Smooth muscle cell (in vitro differentiated cells): ENCODE data around the gene FFAR2. TPM values are rescaled to one million over a fixed set of nuclear protein-coding genes. Genes with fewer than 3 reads are reported as not detected.

ENCODE experiments used
- DNase-seq: peaks from one replicate; lab custom pipeline; 2025; ENCODE audit not compliant: unreplicated experiment; lab: John Stamatoyannopoulos, UW
- H2AFZ ChIP-seq: fragments of 200-600 bp; sonication (generic); 2 replicates; pipeline ENCODE4 v1.6.0; 2016; ENCODE audit warnings: antibody characterized with exemption, low read depth, mild to moderate bottlenecking
- H3F3A ChIP-seq: fragments of 200-600 bp; sonication (generic); 2 replicates; pipeline ENCODE4 v1.6.0; 2017; ENCODE audit warnings: antibody characterized with exemption, low read depth
- H3K27ac ChIP-seq: fragments of 200-600 bp; sonication (generic); 2 replicates; pipeline ENCODE4 v1.5.1; 2016; ENCODE audit warnings: low read depth, mild to moderate bottlenecking
- H3K27me3 ChIP-seq: fragments of 200-600 bp; sonication (generic); 2 replicates; pipeline ENCODE4 v1.6.1; 2016; ENCODE audit warnings: low read depth, mild to moderate bottlenecking
- H3K36me3 ChIP-seq: fragments of 200-600 bp; sonication (generic); 2 replicates; pipeline ENCODE4 v1.5.1; 2016; ENCODE audit warnings: low read depth
- H3K4me1 ChIP-seq: fragments of 200-600 bp; sonication (generic); 2 replicates; pipeline ENCODE4 v1.5.1; 2016; ENCODE audit warnings: low read depth
- H3K4me2 ChIP-seq: fragments of 200-600 bp; sonication (generic); 2 replicates; pipeline ENCODE4 v1.6.0; 2016; ENCODE audit warnings: mild to moderate bottlenecking
- H3K4me3 ChIP-seq: fragments of 200-600 bp; sonication (generic); 2 replicates; pipeline ENCODE4 v1.5.1; 2016; ENCODE audit warnings: mild to moderate bottlenecking
- H3K79me2 ChIP-seq: fragments of 200-600 bp; sonication (generic); 2 replicates; pipeline ENCODE4 v1.6.0; 2016; ENCODE audit warnings: low read depth, mild to moderate bottlenecking
- H3K9ac ChIP-seq: fragments of 200-600 bp; sonication (generic); 2 replicates; pipeline ENCODE4 v1.6.0; 2016; ENCODE audit warnings: low read depth
- H3K9me3 ChIP-seq: fragments of 200-600 bp; sonication (generic); replicated peaks from 2 replicates; pipeline ENCODE4 v1.5.1; 2016; ENCODE audit warnings: low read depth
- H4K20me1 ChIP-seq: fragments of 200-600 bp; sonication (generic); 2 replicates; pipeline ENCODE4 v1.6.0; 2016; ENCODE audit warnings: low read depth
- WGBS: methylation state at CpG from one replicate; pipeline ENCODE4 v1.1.7; 2016; ENCODE audit warnings: low lambda C conversion rate; 5-methylcytosine and 5-hydroxymethylcytosine counted together
- polyA plus RNA-seq: library from polyadenylated mRNA; unstranded; fragments of >200 nt; fragmentation: Nextera tagmentation; extraction: Ambion mirVana; gene quantifications from 2 replicates; pipeline ENCODE4 v1.2.1, GENCODE V29; 2016
- total RNA-seq: library from RNA; depleted of rRNA; stranded (reverse); fragments of >200 nt; gene quantifications from 2 replicates; pipeline ENCODE4 v1.2.3, GENCODE V29; 2014
- TF ChIP-seq, protein P1 (sequence below): fragments of 200-600 bp; sonication (generic); IDR thresholded peaks from 2 replicates; pipeline ENCODE4 v1.5.1; 2017; ENCODE audit warnings: borderline replicate concordance, mild to moderate bottlenecking, antibody characterized with exemption; ENCODE audit not compliant: insufficient read depth, poor library complexity, severe bottlenecking

The FFAR2 gene
- total and polyA plus RNA-seq, 2 experiments from 2014 or later, result not detected

DNA sequence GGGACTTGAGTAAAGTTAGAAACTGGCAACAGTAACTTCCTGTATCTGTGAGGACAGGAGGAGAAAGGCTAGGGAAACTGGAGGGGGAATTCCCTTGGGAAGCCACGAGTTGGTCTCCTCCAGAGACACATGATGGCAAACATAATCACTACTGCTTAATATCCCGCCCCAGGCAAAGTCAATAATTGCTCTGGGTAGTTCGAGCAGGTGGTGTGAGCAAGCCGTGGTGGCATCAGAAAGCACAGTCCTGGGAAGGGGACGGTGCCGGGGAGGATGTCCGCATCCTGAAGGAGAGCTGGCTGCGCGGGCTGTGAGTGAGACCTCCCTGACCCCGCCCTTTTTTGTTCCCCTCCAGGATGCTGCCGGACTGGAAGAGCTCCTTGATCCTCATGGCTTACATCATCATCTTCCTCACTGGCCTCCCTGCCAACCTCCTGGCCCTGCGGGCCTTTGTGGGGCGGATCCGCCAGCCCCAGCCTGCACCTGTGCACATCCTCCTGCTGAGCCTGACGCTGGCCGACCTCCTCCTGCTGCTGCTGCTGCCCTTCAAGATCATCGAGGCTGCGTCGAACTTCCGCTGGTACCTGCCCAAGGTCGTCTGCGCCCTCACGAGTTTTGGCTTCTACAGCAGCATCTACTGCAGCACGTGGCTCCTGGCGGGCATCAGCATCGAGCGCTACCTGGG lies 1.4 kb downstream of the FFAR2 start:
- no peak overlapping the region for H3K9ac ChIP-seq
- H3K4me2 ChIP-seq, result no peak overlapping the region
- H3F3A ChIP-seq, result no peaks in the 10 kb centered on the region
- no peak overlapping the region for H2AFZ ChIP-seq
- no peak for DNase-seq
- H3K27ac ChIP-seq, result no peak overlapping the region
- H4K20me1 ChIP-seq, result no peaks in the 10 kb centered on the region
- WGBS, result 89% methylated on average over 27 of the region's 27 CpGs
- TF ChIP-seq, protein P1, sequence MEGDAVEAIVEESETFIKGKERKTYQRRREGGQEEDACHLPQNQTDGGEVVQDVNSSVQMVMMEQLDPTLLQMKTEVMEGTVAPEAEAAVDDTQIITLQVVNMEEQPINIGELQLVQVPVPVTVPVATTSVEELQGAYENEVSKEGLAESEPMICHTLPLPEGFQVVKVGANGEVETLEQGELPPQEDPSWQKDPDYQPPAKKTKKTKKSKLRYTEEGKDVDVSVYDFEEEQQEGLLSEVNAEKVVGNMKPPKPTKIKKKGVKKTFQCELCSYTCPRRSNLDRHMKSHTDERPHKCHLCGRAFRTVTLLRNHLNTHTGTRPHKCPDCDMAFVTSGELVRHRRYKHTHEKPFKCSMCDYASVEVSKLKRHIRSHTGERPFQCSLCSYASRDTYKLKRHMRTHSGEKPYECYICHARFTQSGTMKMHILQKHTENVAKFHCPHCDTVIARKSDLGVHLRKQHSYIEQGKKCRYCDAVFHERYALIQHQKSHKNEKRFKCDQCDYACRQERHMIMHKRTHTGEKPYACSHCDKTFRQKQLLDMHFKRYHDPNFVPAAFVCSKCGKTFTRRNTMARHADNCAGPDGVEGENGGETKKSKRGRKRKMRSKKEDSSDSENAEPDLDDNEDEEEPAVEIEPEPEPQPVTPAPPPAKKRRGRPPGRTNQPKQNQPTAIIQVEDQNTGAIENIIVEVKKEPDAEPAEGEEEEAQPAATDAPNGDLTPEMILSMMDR, result no peak
- no peak overlapping the region for H3K4me3 ChIP-seq
- no peaks in the 10 kb centered on the region for H3K9me3 ChIP-seq
- no peaks in the 10 kb centered on the region for H3K79me2 ChIP-seq
- no peaks in the 10 kb centered on the region for H3K4me1 ChIP-seq
- H3K36me3 ChIP-seq, result no peaks in the 10 kb centered on the region
- no peaks in the 10 kb centered on the region for H3K27me3 ChIP-seq

DNA sequence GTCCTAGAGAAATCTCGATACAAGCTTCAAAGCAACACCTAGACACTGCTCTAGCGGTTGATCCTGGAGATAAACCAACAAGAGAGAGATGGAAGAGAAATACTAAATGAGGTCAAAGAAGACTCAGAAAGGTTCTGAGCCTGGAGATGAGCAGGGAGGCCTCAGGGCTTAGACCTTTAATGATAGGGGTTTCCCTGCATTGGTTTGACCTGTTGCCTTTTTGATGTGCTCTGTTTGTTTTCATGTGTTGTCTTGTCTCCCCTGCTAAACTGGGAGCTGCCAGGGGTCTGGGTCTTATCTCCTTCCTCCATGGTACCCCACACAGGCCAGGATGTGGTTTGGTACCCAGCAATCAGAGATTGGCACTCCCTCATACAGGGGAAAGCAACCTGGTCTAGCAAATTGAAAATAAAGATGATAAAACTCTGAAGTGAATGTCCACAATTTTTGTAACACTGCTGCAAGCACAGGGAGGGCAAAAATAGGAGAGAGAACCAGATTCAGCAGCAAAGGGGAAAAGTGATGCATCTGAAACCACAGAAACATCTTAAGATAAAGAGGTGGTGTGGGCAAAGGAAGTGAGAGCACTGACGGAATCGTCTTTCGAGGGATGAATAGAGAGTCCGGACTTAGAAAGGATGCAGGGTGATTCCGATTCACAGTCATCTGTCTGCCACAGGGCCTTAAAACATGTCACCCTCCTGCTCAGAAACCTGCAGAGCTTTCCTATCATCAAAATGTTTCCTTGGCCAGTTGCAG lies 3.5 kb downstream of the FFAR2 start:
- H3K36me3 ChIP-seq, result no peaks in the 10 kb centered on the region
- TF ChIP-seq, protein P1, result no peak
- no peak for DNase-seq
- H3K9me3 ChIP-seq, result no peaks in the 10 kb centered on the region
- H3K9ac ChIP-seq, result no peak overlapping the region
- no peaks in the 10 kb centered on the region for H3K79me2 ChIP-seq
- no peaks in the 10 kb centered on the region for H3F3A ChIP-seq
- H3K27me3 ChIP-seq, result no peaks in the 10 kb centered on the region
- 82% methylated on average over 7 of the region's 7 CpGs for WGBS
- no peak overlapping the region for H3K27ac ChIP-seq
- H2AFZ ChIP-seq, result no peak overlapping the region
- no peaks in the 10 kb centered on the region for H3K4me1 ChIP-seq
- no peak overlapping the region for H3K4me3 ChIP-seq
- H4K20me1 ChIP-seq, result no peaks in the 10 kb centered on the region
- H3K4me2 ChIP-seq, result no peak overlapping the region

DNA sequence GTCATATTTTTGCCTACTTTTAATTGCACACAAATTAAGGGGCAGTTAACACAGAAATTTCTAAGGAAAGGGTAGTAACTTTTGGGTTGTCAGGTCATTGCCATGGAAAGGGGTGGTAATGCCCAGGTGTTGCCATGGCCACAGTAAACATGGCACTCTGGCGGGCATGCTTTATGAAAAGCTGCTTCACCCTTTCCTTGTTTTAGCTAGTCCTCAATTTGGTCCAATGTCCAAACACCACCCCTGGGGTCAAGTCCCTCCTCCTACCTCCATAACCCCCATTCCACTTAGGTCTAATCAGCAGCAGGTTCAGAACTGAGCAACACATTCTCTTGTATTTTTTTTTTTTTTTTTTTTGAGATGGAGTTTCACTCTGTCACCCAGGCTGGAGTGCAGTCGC lies 6.6 kb downstream of the FFAR2 start:
- Histone ChIP-seq H3K4me2 (no peak overlapping the region), H3F3A (no peaks in the 10 kb centered on the region), H4K20me1 (no peaks in the 10 kb centered on the region), H3K4me1 (no peaks in the 10 kb centered on the region), H3K4me3 (no peak overlapping the region), H3K27me3 (no peaks in the 10 kb centered on the region), H3K36me3 (no peaks in the 10 kb centered on the region), H3K9ac (no peak overlapping the region), H3K9me3 (no peaks in the 10 kb centered on the region), H3K79me2 (no peaks in the 10 kb centered on the region), H2AFZ (no peak overlapping the region), H3K27ac (no peak overlapping the region)
- TF ChIP-seq, protein P1, result no peak
- WGBS, result 97% methylated on average over 2 of the region's 2 CpGs
- DNase-seq, result no peak
